ENCODE data around the gene LCNL1.

DNA sequence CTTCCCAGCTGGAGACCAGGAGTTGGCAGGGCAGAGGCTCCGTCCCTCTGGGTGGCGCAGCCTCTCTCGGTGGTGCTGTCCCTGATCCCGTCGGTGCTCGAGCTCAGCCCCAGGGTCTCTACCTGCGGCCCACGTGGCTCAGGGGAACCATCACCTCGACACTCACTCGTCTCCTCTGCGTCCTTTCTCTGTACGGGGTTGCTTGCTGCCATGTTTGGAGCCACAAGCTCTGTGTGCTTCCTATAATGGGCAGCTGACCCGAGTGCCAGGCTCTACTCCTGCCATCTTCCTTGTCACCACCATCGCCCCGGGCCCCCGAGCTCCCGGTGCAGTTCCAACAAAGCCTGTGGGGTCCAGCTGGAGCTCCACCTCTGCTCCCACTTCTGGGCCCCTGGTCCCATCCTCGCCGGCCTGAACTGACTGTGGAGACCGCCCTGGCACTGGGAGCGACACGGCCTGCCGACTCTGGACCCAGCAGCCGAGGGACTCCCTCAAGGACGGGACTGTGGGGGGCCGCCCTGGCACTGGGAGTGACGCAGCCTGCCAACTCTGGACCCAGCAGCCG is 43.3 kb upstream of the LCNL1 start:
- TF ChIP-seq, protein P1, sequence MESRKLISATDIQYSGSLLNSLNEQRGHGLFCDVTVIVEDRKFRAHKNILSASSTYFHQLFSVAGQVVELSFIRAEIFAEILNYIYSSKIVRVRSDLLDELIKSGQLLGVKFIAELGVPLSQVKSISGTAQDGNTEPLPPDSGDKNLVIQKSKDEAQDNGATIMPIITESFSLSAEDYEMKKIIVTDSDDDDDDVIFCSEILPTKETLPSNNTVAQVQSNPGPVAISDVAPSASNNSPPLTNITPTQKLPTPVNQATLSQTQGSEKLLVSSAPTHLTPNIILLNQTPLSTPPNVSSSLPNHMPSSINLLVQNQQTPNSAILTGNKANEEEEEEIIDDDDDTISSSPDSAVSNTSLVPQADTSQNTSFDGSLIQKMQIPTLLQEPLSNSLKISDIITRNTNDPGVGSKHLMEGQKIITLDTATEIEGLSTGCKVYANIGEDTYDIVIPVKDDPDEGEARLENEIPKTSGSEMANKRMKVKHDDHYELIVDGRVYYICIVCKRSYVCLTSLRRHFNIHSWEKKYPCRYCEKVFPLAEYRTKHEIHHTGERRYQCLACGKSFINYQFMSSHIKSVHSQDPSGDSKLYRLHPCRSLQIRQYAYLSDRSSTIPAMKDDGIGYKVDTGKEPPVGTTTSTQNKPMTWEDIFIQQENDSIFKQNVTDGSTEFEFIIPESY (IDR thresholded peaks at IDR 0.05) = no peak
- no peak for TF ChIP-seq MAX (IDR thresholded peaks at IDR 0.05)
- TF ChIP-seq YY1 (IDR thresholded peaks at IDR 0.05) = no peak
- TF ChIP-seq, protein P2, sequence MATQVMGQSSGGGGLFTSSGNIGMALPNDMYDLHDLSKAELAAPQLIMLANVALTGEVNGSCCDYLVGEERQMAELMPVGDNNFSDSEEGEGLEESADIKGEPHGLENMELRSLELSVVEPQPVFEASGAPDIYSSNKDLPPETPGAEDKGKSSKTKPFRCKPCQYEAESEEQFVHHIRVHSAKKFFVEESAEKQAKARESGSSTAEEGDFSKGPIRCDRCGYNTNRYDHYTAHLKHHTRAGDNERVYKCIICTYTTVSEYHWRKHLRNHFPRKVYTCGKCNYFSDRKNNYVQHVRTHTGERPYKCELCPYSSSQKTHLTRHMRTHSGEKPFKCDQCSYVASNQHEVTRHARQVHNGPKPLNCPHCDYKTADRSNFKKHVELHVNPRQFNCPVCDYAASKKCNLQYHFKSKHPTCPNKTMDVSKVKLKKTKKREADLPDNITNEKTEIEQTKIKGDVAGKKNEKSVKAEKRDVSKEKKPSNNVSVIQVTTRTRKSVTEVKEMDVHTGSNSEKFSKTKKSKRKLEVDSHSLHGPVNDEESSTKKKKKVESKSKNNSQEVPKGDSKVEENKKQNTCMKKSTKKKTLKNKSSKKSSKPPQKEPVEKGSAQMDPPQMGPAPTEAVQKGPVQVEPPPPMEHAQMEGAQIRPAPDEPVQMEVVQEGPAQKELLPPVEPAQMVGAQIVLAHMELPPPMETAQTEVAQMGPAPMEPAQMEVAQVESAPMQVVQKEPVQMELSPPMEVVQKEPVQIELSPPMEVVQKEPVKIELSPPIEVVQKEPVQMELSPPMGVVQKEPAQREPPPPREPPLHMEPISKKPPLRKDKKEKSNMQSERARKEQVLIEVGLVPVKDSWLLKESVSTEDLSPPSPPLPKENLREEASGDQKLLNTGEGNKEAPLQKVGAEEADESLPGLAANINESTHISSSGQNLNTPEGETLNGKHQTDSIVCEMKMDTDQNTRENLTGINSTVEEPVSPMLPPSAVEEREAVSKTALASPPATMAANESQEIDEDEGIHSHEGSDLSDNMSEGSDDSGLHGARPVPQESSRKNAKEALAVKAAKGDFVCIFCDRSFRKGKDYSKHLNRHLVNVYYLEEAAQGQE (IDR thresholded peaks at IDR 0.05) = no peak
- no peak for TF ChIP-seq JUND (IDR thresholded peaks at IDR 0.05)
- TF ChIP-seq RAD21 (IDR thresholded peaks at IDR 0.05) = no peak
